ENCODE measurements around the gene TAX1BP1.
A peak's percentile ranks its signal among the peaks of the same experiment; 100 is the strongest.

TAX1BP1 gene

DNA sequence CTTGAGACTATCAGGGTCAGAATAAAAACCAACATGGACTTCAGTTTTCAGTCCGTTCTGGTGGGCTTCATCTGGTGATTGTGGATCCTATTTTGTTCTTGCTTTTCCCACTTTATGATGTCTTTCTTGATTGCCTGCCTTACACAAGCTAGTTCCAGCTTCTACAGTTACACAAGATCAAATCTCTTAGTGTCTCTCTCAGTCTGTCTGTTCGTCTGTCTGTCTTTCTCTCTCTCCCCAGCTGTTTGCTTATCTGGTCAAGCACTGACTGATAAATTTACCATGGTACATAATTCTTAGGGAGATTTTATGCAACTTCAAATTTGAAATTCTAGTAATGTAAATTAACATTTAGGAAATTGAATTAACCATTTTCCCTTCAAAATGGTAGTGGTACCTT, 35.8 kb downstream of the TAX1BP1 start:
- Histone ChIP-seq H3K9me3 (ENCODE audit: control extremely low read depth in 1 of 5, control insufficient read depth in 4 of 5, insufficient read depth in 2 of 5, low read depth in 1 of 5, low read length in 4 of 5) (no peaks in the 10 kb centered on the region), H3K4me1 (ENCODE audit: control extremely low read depth in 1 of 4, control insufficient read depth in 4 of 4, insufficient read depth in 4 of 4, low read length in 3 of 4) (no peaks in the 10 kb centered on the region), H3K27me3 (replicated peaks in 2 of 5; ENCODE audit: control insufficient read depth in 4 of 5, insufficient read depth in 5 of 5, low read length in 4 of 5) (no peaks in the 10 kb centered on the region), H3K36me3 (ENCODE audit: control insufficient read depth in 4 of 4, insufficient read depth in 4 of 4, low read length in 3 of 4) (peaks cover 5 to 10% (median 8%) of the 10 kb centered on the region in 4 experiments), H3K4me3 (ENCODE audit: control insufficient read depth in 1 of 7, extremely low read depth in 1 of 7, insufficient read depth in 4 of 7, low read depth in 2 of 7, low read length in 6 of 7) (no peak overlapping the region), H3K27ac (ENCODE audit: insufficient read depth in 1 of 2, low read depth in 1 of 2, low read length in 2 of 2, poor library complexity in 1 of 2, severe bottlenecking in 2 of 2) (no peak overlapping the region)
- no peak for DNase-seq
- POLR2A ChIA-PET = no interaction called here
- 100% methylated on average over 1 of the region's 2 CpGs for WGBS (ENCODE audit: insufficient coverage)
- CTCF ChIA-PET = interaction anchor here (1.0 to 3.0 kb wide), 7 partner anchors 9 to 568 kb away, joined by 3 to 10 read pairs (median 6); no protein-coding TSS in a partner anchor

GRCh38 chr7:27777662-27778061, 37.7 kb downstream of the TAX1BP1 start:
- Histone ChIP-seq H3K4me3 (ENCODE audit: control insufficient read depth in 1 of 7, extremely low read depth in 1 of 7, insufficient read depth in 4 of 7, low read depth in 2 of 7, low read length in 6 of 7) (no peak overlapping the region), H3K27me3 (replicated peaks in 2 of 5; ENCODE audit: control insufficient read depth in 4 of 5, insufficient read depth in 5 of 5, low read length in 4 of 5) (no peaks in the 10 kb centered on the region), H3K36me3 (ENCODE audit: control insufficient read depth in 4 of 4, insufficient read depth in 4 of 4, low read length in 3 of 4) (peaks cover 1 to 5% (median 3%) of the 10 kb centered on the region in 4 experiments), H3K27ac (ENCODE audit: insufficient read depth in 1 of 2, low read depth in 1 of 2, low read length in 2 of 2, poor library complexity in 1 of 2, severe bottlenecking in 2 of 2) (no peak overlapping the region), H3K9me3 (ENCODE audit: control extremely low read depth in 1 of 5, control insufficient read depth in 4 of 5, insufficient read depth in 2 of 5, low read depth in 1 of 5, low read length in 4 of 5) (no peaks in the 10 kb centered on the region), H3K4me1 (ENCODE audit: control extremely low read depth in 1 of 4, control insufficient read depth in 4 of 4, insufficient read depth in 4 of 4, low read length in 3 of 4) (no peaks in the 10 kb centered on the region)
- no peak for DNase-seq
- ChIA-PET POLR2A (no interaction called here), CTCF (interaction anchor here (0.9 to 1.7 kb wide), 2 partner anchors 32 to 143 kb away, joined by 3 to 7 read pairs; no protein-coding TSS in a partner anchor)
- WGBS (ENCODE audit: insufficient coverage) = 100% methylated on average over 2 of the region's 2 CpGs

DNA sequence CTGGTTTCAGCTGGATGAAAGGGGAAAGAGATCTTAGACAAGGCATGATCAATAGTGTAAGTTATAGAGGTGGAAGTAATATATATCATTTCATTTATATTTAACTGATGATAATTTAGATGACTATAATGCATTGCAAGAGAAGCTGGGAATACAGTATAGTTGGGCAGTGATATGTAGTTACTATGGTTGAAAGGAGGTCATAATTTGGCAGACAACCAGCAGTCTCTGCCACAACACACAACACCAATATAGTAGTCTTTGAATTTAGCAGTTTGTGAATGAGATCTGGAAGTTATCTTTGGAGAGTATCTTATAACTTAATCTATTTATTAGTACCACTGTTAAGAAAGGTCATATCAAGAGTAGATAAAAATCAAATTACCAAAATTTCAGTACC, 39.9 kb downstream of the TAX1BP1 start:
- Histone ChIP-seq H3K9me3 (ENCODE audit: control extremely low read depth in 1 of 5, control insufficient read depth in 4 of 5, insufficient read depth in 2 of 5, low read depth in 1 of 5, low read length in 4 of 5) (no peaks in the 10 kb centered on the region), H3K27ac (ENCODE audit: insufficient read depth in 1 of 2, low read depth in 1 of 2, low read length in 2 of 2, poor library complexity in 1 of 2, severe bottlenecking in 2 of 2) (no peak overlapping the region), H3K36me3 (ENCODE audit: control insufficient read depth in 4 of 4, insufficient read depth in 4 of 4, low read length in 3 of 4) (peaks cover 0 to 8% (median under 1%) of the 10 kb centered on the region in 4 experiments), H3K27me3 (replicated peaks in 2 of 5; ENCODE audit: control insufficient read depth in 4 of 5, insufficient read depth in 5 of 5, low read length in 4 of 5) (no peaks in the 10 kb centered on the region), H3K4me1 (ENCODE audit: control extremely low read depth in 1 of 4, control insufficient read depth in 4 of 4, insufficient read depth in 4 of 4, low read length in 3 of 4) (no peaks in the 10 kb centered on the region), H3K4me3 (ENCODE audit: control insufficient read depth in 1 of 7, extremely low read depth in 1 of 7, insufficient read depth in 4 of 7, low read depth in 2 of 7, low read length in 6 of 7) (no peak overlapping the region)
- no peak for DNase-seq
- POLR2A ChIA-PET = no interaction called here
- CTCF ChIA-PET = interaction anchor here (1.0 to 1.9 kb wide), 2 partner anchors 35 to 203 kb away, joined by 4 to 5 read pairs; no protein-coding TSS in a partner anchor

- no peak for DNase-seq
- Histone ChIP-seq H3K36me3 (ENCODE audit: control insufficient read depth in 4 of 4, insufficient read depth in 4 of 4, low read length in 3 of 4) (peaks cover 2 to 8% (median 6%) of the 10 kb centered on the region in 4 experiments), H3K9me3 (ENCODE audit: control extremely low read depth in 1 of 5, control insufficient read depth in 4 of 5, insufficient read depth in 2 of 5, low read depth in 1 of 5, low read length in 4 of 5) (no peaks in the 10 kb centered on the region), H3K27ac (ENCODE audit: insufficient read depth in 1 of 2, low read depth in 1 of 2, low read length in 2 of 2, poor library complexity in 1 of 2, severe bottlenecking in 2 of 2) (no peak overlapping the region), H3K4me1 (ENCODE audit: control extremely low read depth in 1 of 4, control insufficient read depth in 4 of 4, insufficient read depth in 4 of 4, low read length in 3 of 4) (no peaks in the 10 kb centered on the region), H3K27me3 (replicated peaks in 2 of 5; ENCODE audit: control insufficient read depth in 4 of 5, insufficient read depth in 5 of 5, low read length in 4 of 5) (no peaks in the 10 kb centered on the region), H3K4me3 (ENCODE audit: control insufficient read depth in 1 of 7, extremely low read depth in 1 of 7, insufficient read depth in 4 of 7, low read depth in 2 of 7, low read length in 6 of 7) (no peak overlapping the region)
- ChIA-PET POLR2A (no interaction called here), CTCF (interaction anchor here (0.9 to 1.5 kb wide), 3 partner anchors 9 to 37 kb away, joined by 3 to 8 read pairs (median 5); no protein-coding TSS in a partner anchor)
- no CpG with 5 or more reads among the region's 2 CpGs for WGBS (ENCODE audit: insufficient coverage)
Measured at GRCh38 chr7:27781188-27781587, 41.2 kb downstream of the TAX1BP1 start.

- ChIA-PET POLR2A (no interaction called here), CTCF (interaction anchor here (1.2 to 1.4 kb wide), 2 partner anchors 137 to 237 kb away, joined by 3 to 4 read pairs; no protein-coding TSS in a partner anchor)
- no peak for DNase-seq
- Histone ChIP-seq H3K4me1 (ENCODE audit: control extremely low read depth in 1 of 4, control insufficient read depth in 4 of 4, insufficient read depth in 4 of 4, low read length in 3 of 4) (no peaks in the 10 kb centered on the region), H3K9me3 (ENCODE audit: control extremely low read depth in 1 of 5, control insufficient read depth in 4 of 5, insufficient read depth in 2 of 5, low read depth in 1 of 5, low read length in 4 of 5) (no peaks in the 10 kb centered on the region), H3K27me3 (replicated peaks in 2 of 5; ENCODE audit: control insufficient read depth in 4 of 5, insufficient read depth in 5 of 5, low read length in 4 of 5) (no peaks in the 10 kb centered on the region), H3K36me3 (ENCODE audit: control insufficient read depth in 4 of 4, insufficient read depth in 4 of 4, low read length in 3 of 4) (peaks cover 4 to 15% (median 7%) of the 10 kb centered on the region in 4 experiments), H3K27ac (ENCODE audit: insufficient read depth in 1 of 2, low read depth in 1 of 2, low read length in 2 of 2, poor library complexity in 1 of 2, severe bottlenecking in 2 of 2) (no peak overlapping the region), H3K4me3 (ENCODE audit: control insufficient read depth in 1 of 7, extremely low read depth in 1 of 7, insufficient read depth in 4 of 7, low read depth in 2 of 7, low read length in 6 of 7) (no peak overlapping the region)
- no CpG with 5 or more reads among the region's 2 CpGs for WGBS (ENCODE audit: insufficient coverage)
Measured at GRCh38 chr7:27782849-27783248, 42.9 kb downstream of the TAX1BP1 start.

GRCh38 chr7:27784399-27785053, 44.6 kb downstream of the TAX1BP1 start:
- Histone ChIP-seq H3K9me3 (ENCODE audit: control extremely low read depth in 1 of 5, control insufficient read depth in 4 of 5, insufficient read depth in 2 of 5, low read depth in 1 of 5, low read length in 4 of 5) (no peaks in the 10 kb centered on the region), H3K4me1 (ENCODE audit: control extremely low read depth in 1 of 4, control insufficient read depth in 4 of 4, insufficient read depth in 4 of 4, low read length in 3 of 4) (no peaks in the 10 kb centered on the region), H3K36me3 (ENCODE audit: control insufficient read depth in 4 of 4, insufficient read depth in 4 of 4, low read length in 3 of 4) (peaks cover 4 to 15% (median 12%) of the 10 kb centered on the region in 4 experiments), H3K27ac (ENCODE audit: insufficient read depth in 1 of 2, low read depth in 1 of 2, low read length in 2 of 2, poor library complexity in 1 of 2, severe bottlenecking in 2 of 2) (no peak overlapping the region), H3K27me3 (replicated peaks in 2 of 5; ENCODE audit: control insufficient read depth in 4 of 5, insufficient read depth in 5 of 5, low read length in 4 of 5) (no peaks in the 10 kb centered on the region), H3K4me3 (ENCODE audit: control insufficient read depth in 1 of 7, extremely low read depth in 1 of 7, insufficient read depth in 4 of 7, low read depth in 2 of 7, low read length in 6 of 7) (no peak overlapping the region)
- ChIA-PET POLR2A (interaction anchor here (0.7 kb wide), 1 partner anchor 228 kb away, joined by 6 read pairs; no protein-coding TSS in a partner anchor), CTCF (interaction anchor here (0.9 to 1.7 kb wide), 8 partner anchors 10 to 590 kb away, joined by 3 to 8 read pairs (median 3); partner anchors contain the start of gene TAX1BP1)
- DNase-seq = peak; percentile 78 to 85 (median 84)
- WGBS (ENCODE audit: insufficient coverage) = 55% methylated on average over 4 of the region's 6 CpGs

DNA sequence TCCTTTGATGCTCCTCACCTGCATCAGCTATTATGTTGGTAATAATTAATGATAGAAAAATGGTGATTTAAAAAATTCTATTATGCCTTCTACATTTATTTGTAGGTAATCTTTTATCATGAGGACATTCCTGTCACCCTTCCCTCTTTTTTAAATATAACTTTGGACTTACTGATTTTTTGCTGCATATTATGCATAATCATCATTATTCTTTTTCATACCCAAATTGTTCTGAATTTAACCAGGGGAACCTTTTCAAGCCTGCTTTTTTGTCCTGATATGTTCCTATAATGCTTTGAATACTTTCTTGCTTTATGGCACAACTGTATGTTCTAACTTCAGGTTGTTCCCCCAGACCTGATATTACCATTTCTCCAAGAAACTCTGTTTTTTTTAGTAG, 48.5 kb downstream of the TAX1BP1 start:
- Histone ChIP-seq H3K27me3 (replicated peaks in 2 of 5; ENCODE audit: control insufficient read depth in 4 of 5, insufficient read depth in 5 of 5, low read length in 4 of 5) (no peaks in the 10 kb centered on the region), H3K4me1 (ENCODE audit: control extremely low read depth in 1 of 4, control insufficient read depth in 4 of 4, insufficient read depth in 4 of 4, low read length in 3 of 4) (no peaks in the 10 kb centered on the region), H3K9me3 (ENCODE audit: control extremely low read depth in 1 of 5, control insufficient read depth in 4 of 5, insufficient read depth in 2 of 5, low read depth in 1 of 5, low read length in 4 of 5) (no peaks in the 10 kb centered on the region), H3K4me3 (ENCODE audit: control insufficient read depth in 1 of 7, extremely low read depth in 1 of 7, insufficient read depth in 4 of 7, low read depth in 2 of 7, low read length in 6 of 7) (no peak overlapping the region), H3K27ac (ENCODE audit: insufficient read depth in 1 of 2, low read depth in 1 of 2, low read length in 2 of 2, poor library complexity in 1 of 2, severe bottlenecking in 2 of 2) (no peak overlapping the region), H3K36me3 (ENCODE audit: control insufficient read depth in 4 of 4, insufficient read depth in 4 of 4, low read length in 3 of 4) (peaks cover 6 to 23% (median 19%) of the 10 kb centered on the region in 4 experiments)
- DNase-seq = no peak
- ChIA-PET CTCF (no interaction called here), POLR2A (no interaction called here)
